Trophoblast cell (in vitro differentiated cells and primary cell): ENCODE measurements around the gene PTN.

Source experiments
- DNase-seq, 2 donors: peaks; one replicate each; pipeline ENCODE4 v3.0.0-alpha.2; 2016
- H2AFZ ChIP-seq: 2 replicates; pipeline ENCODE4 v1.6.1; 2013; ENCODE audit warnings: low read length, moderate library complexity, mild to moderate bottlenecking; ENCODE audit not compliant: insufficient read depth, poor library complexity
- H2AK5ac ChIP-seq: 2 replicates; pipeline ENCODE4 v1.6.1; 2013; ENCODE audit warnings: mild to moderate bottlenecking, low read length
- H2BK120ac ChIP-seq: 2 replicates; pipeline ENCODE4 v1.6.1; 2013; ENCODE audit warnings: low read length, mild to moderate bottlenecking, moderate library complexity; ENCODE audit not compliant: insufficient read depth, poor library complexity
- H2BK12ac ChIP-seq: 2 replicates; pipeline ENCODE4 v1.6.1; 2013; ENCODE audit warnings: mild to moderate bottlenecking, low read length, moderate library complexity
- H2BK5ac ChIP-seq: 2 replicates; pipeline ENCODE4 v1.6.1; 2013; ENCODE audit warnings: low read length, low read depth, moderate library complexity, mild to moderate bottlenecking; ENCODE audit not compliant: poor library complexity
- H3K14ac ChIP-seq: 2 replicates; pipeline ENCODE4 v1.6.1; 2013; ENCODE audit warnings: mild to moderate bottlenecking, low read length
- H3K18ac ChIP-seq: 2 replicates; pipeline ENCODE4 v1.6.1; 2013; ENCODE audit warnings: mild to moderate bottlenecking, low read length
- H3K23ac ChIP-seq: 2 replicates; pipeline ENCODE4 v1.6.1; 2013; ENCODE audit warnings: low read length
- H3K27ac ChIP-seq: 2 replicates; pipeline ENCODE4 v1.5.1; 2013; ENCODE audit warnings: low read depth, mild to moderate bottlenecking, inconsistent platforms, low read length, moderate library complexity
- H3K27me3 ChIP-seq: 2 replicates; pipeline ENCODE4 v1.6.1; 2013; ENCODE audit warnings: inconsistent platforms, mild to moderate bottlenecking, low read length, moderate library complexity; ENCODE audit not compliant: insufficient read depth
- H3K36me3 ChIP-seq, 2 experiments: 1 replicate in 1 of 2; 2 replicates in 1 of 2; pipeline ENCODE4 v1.6.1; 2013; ENCODE audit warnings: low read length in 2 of 2, mild to moderate bottlenecking in 2 of 2, moderate library complexity in 1 of 2; ENCODE audit not compliant: insufficient read depth in 2 of 2, control insufficient read depth in 1 of 2
- H3K4ac ChIP-seq: 2 replicates; pipeline ENCODE4 v1.6.1; 2013; ENCODE audit warnings: low read depth, mild to moderate bottlenecking, low read length, moderate library complexity
- H3K4me1 ChIP-seq, 2 experiments: 1 replicate in 1 of 2; 2 replicates in 1 of 2; pipeline ENCODE4 v1.6.1; 2013; ENCODE audit warnings: low read length in 2 of 2, mild to moderate bottlenecking in 2 of 2, moderate library complexity in 1 of 2; ENCODE audit not compliant: insufficient read depth in 2 of 2, control insufficient read depth in 1 of 2
- H3K4me2 ChIP-seq: 2 replicates; pipeline ENCODE4 v1.6.1; 2013; ENCODE audit warnings: inconsistent platforms, mild to moderate bottlenecking, low read length, moderate library complexity
- H3K4me3 ChIP-seq: 2 replicates; pipeline ENCODE4 v1.5.1; 2013; ENCODE audit warnings: mild to moderate bottlenecking, low read depth, low read length, inconsistent platforms
- H3K79me1 ChIP-seq: one replicate; pipeline ENCODE4 v1.6.1; 2013; ENCODE audit warnings: low read length
- H3K79me2 ChIP-seq: 2 replicates; pipeline ENCODE4 v1.6.1; 2013; ENCODE audit warnings: low read length, mild to moderate bottlenecking; ENCODE audit not compliant: control insufficient read depth, insufficient read depth, poor library complexity
- H3K9ac ChIP-seq: 2 replicates; pipeline ENCODE4 v1.6.1; 2013; ENCODE audit warnings: mild to moderate bottlenecking, low read length
- H3K9me3 ChIP-seq: 2 replicates; pipeline ENCODE4 v1.6.1; 2013; ENCODE audit warnings: low read depth, mild to moderate bottlenecking, control low read depth, inconsistent platforms, low read length; ENCODE audit not compliant: insufficient read depth
- H4K12ac ChIP-seq: 2 replicates; pipeline ENCODE4 v1.6.1; 2013; ENCODE audit warnings: low read depth, mild to moderate bottlenecking, low read length, moderate library complexity
- H4K8ac ChIP-seq: 2 replicates; pipeline ENCODE4 v1.6.1; 2013; ENCODE audit warnings: low read depth, mild to moderate bottlenecking, low read length, moderate library complexity
- H4K91ac ChIP-seq: one replicate; pipeline ENCODE4 v1.6.1; 2013; ENCODE audit warnings: low read depth, mild to moderate bottlenecking, low read length, moderate library complexity
- WGBS: extraction: QIAGEN DNeasy Blood & Tissue Kit; methylation state at CpG from one replicate; pipeline ENCODE4 v1.1.7; 2013; ENCODE audit warnings: missing lambda C conversion rate; ENCODE audit not compliant: insufficient read length, insufficient coverage; ENCODE audit errors: extremely low coverage; 5-methylcytosine and 5-hydroxymethylcytosine counted together

PTN gene

GRCh38 chr7:137337902-137338301 lies 5.6 kb downstream of the PTN start:
- Histone ChIP-seq H3K9me3 (no peaks in the 10 kb centered on the region), H2BK12ac (no peak overlapping the region), H4K91ac (no peak overlapping the region), H3K14ac (no peak overlapping the region), H3K4me1 (peaks cover 3 to 6% of the 10 kb centered on the region in 2 experiments), H3K79me2 (no peaks in the 10 kb centered on the region), H3K27ac (no peak overlapping the region), H3K4me2 (no peak overlapping the region), H2AK5ac (no peak overlapping the region), H4K12ac (no peak overlapping the region), H3K9ac (no peak overlapping the region), H3K79me1 (no peaks in the 10 kb centered on the region), H2AFZ (no peak overlapping the region), H3K23ac (no peak overlapping the region), H2BK120ac (no peak overlapping the region), H4K8ac (no peak overlapping the region), H3K36me3 (no peaks in the 10 kb centered on the region), H3K4ac (no peak overlapping the region), H3K27me3 (no peaks in the 10 kb centered on the region), H3K18ac (no peak overlapping the region), H2BK5ac (no peak overlapping the region), H3K4me3 (no peak overlapping the region)
- no peak for DNase-seq
- WGBS, result no CpG with 5 or more reads among the region's 2 CpGs

- Histone ChIP-seq H2AFZ (no peak overlapping the region), H3K9ac (no peak overlapping the region), H3K9me3 (no peaks in the 10 kb centered on the region), H3K79me2 (no peaks in the 10 kb centered on the region), H3K27ac (no peak overlapping the region), H3K4me2 (no peak overlapping the region), H3K23ac (no peak overlapping the region), H3K36me3 (no peaks in the 10 kb centered on the region), H2BK120ac (no peak overlapping the region), H2BK5ac (no peak overlapping the region), H2BK12ac (no peak overlapping the region), H3K27me3 (no peaks in the 10 kb centered on the region), H3K4me3 (no peak overlapping the region), H3K4ac (no peak overlapping the region), H3K14ac (no peak overlapping the region), H2AK5ac (no peak overlapping the region), H3K79me1 (no peaks in the 10 kb centered on the region), H3K4me1 (peaks cover 0 to 4% of the 10 kb centered on the region in 2 experiments), H3K18ac (no peak overlapping the region), H4K91ac (no peak overlapping the region), H4K8ac (no peak overlapping the region), H4K12ac (no peak overlapping the region)
- no CpG with 5 or more reads among the region's 4 CpGs for WGBS
- DNase-seq, result peak; percentile 25 to 80
These were observed 7.7 kb downstream of the PTN start for GRCh38 chr7:137335814-137336213.

- H3K23ac ChIP-seq, result no peak overlapping the region
- no peak overlapping the region for H3K9ac ChIP-seq
- H2BK12ac ChIP-seq, result no peak overlapping the region
- no peaks in the 10 kb centered on the region for H3K27me3 ChIP-seq
- no peaks in the 10 kb centered on the region for H3K36me3 ChIP-seq
- no peak overlapping the region for H3K4me2 ChIP-seq
- H3K14ac ChIP-seq, result no peak overlapping the region
- H3K79me1 ChIP-seq, result no peaks in the 10 kb centered on the region
- H2BK120ac ChIP-seq, result peak overlapping the region; percentile 13
- H3K18ac ChIP-seq, result no peak overlapping the region
- no peak overlapping the region for H2AK5ac ChIP-seq
- no peak overlapping the region for H4K91ac ChIP-seq
- H3K79me2 ChIP-seq, result no peaks in the 10 kb centered on the region
- no peak overlapping the region for H2BK5ac ChIP-seq
- no peak for DNase-seq
- WGBS, result no CpG with 5 or more reads among the region's 8 CpGs
- H2AFZ ChIP-seq, result no peak overlapping the region
- H3K27ac ChIP-seq, result no peak overlapping the region
- peaks cover 0 to 4% of the 10 kb centered on the region in 2 experiments for H3K4me1 ChIP-seq
- H3K4me3 ChIP-seq, result no peak overlapping the region
- H3K9me3 ChIP-seq, result no peaks in the 10 kb centered on the region
- H4K12ac ChIP-seq, result no peak overlapping the region
- no peak overlapping the region for H4K8ac ChIP-seq
- no peak overlapping the region for H3K4ac ChIP-seq
These were observed 12.2 kb downstream of the PTN start for GRCh38 chr7:137331378-137331777.

- no peaks in the 10 kb centered on the region for H3K9me3 ChIP-seq
- H3K4ac ChIP-seq, result no peak overlapping the region
- DNase-seq, result no peak
- H4K91ac ChIP-seq, result no peak overlapping the region
- H3K79me2 ChIP-seq, result no peaks in the 10 kb centered on the region
- no peaks in the 10 kb centered on the region for H3K27me3 ChIP-seq
- H2BK120ac ChIP-seq, result no peak overlapping the region
- H3K36me3 ChIP-seq, result no peaks in the 10 kb centered on the region
- H4K8ac ChIP-seq, result no peak overlapping the region
- no peak overlapping the region for H3K18ac ChIP-seq
- H3K4me1 ChIP-seq, result no peaks in the 10 kb centered on the region
- H3K23ac ChIP-seq, result no peak overlapping the region
- H3K9ac ChIP-seq, result no peak overlapping the region
- H2AFZ ChIP-seq, result no peak overlapping the region
- no CpG with 5 or more reads among the region's 1 CpG for WGBS
- H2BK12ac ChIP-seq, result no peak overlapping the region
- no peak overlapping the region for H2BK5ac ChIP-seq
- H3K27ac ChIP-seq, result no peak overlapping the region
- H3K4me3 ChIP-seq, result no peak overlapping the region
- H2AK5ac ChIP-seq, result no peak overlapping the region
- no peak overlapping the region for H3K4me2 ChIP-seq
- H3K14ac ChIP-seq, result no peak overlapping the region
- H3K79me1 ChIP-seq, result no peaks in the 10 kb centered on the region
- H4K12ac ChIP-seq, result no peak overlapping the region
These were observed 14.1 kb downstream of the PTN start for GRCh38 chr7:137329411-137329810.
